Erythroblast (primary cell): Measurements from ENCODE around the gene TYK2.

Source experiments
- GATA1 ChIP-seq: IDR thresholded peaks from 2 replicates; pipeline ENCODE4 v1.6.1; 2011; ENCODE audit warnings: low read depth, mild to moderate bottlenecking, control low read depth, low read length, moderate library complexity
- POLR2A ChIP-seq: IDR thresholded peaks from 2 replicates; pipeline ENCODE4 v1.6.1; 2011; ENCODE audit warnings: mild to moderate bottlenecking, low read length

GRCh38 chr19:10389863-10390262, 9.5 kb upstream of the TYK2 start:
- no peak for TF ChIP-seq POLR2A
- TF ChIP-seq GATA1 = no peak
